Kidney tubule cell (primary cell): ENCODE measurements around the gene GRIFIN.

ENCODE experiments used
- DNase-seq: peaks from one replicate; pipeline ENCODE4 v3.0.0-alpha.2; 2018; ENCODE audit warnings: low spot score

GRIFIN gene, protein sequence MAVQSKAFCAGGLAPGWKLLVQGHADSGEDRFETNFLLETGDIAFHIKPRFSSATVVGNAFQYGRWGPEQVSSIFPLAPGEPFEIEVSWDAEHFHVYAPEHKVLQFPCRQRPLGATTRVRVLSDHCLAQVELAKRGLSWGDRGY

DNA sequence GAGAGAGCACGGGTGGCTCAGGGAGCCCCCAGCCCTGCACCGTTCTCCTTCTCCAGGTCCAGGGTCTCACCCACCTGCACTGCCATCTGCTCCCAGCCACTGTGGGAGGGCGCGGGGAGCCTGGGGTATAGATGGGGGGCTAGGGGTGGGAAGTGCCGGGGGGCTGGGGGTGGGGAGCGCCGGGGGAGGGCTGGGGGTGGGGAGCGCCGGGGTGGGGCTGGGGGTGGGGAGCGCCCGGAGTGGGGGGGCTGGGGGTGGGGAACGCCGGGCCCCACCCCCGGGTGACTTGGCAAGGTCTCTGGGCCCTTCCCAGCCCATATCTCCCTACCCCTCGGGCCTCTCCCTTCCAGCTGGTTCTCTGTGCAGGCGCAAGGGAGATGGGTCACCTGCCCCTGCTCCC is at the start of gene GRIFIN:
Gene GRIFIN, minus strand, starts transcription at position 101 of the 400 bp plus-strand sequence. Its CDS starts 15 bp downstream, at position 86.
- DNase-seq = no peak

- DNase-seq = no peak
Observed at GRCh38 chr7:2524808-2525657, 48.8 kb upstream of the GRIFIN start.

GRCh38 chr7:2523941-2524807 is 48.0 kb upstream of the GRIFIN start:
- DNase-seq = peak; percentile 88

DNA sequence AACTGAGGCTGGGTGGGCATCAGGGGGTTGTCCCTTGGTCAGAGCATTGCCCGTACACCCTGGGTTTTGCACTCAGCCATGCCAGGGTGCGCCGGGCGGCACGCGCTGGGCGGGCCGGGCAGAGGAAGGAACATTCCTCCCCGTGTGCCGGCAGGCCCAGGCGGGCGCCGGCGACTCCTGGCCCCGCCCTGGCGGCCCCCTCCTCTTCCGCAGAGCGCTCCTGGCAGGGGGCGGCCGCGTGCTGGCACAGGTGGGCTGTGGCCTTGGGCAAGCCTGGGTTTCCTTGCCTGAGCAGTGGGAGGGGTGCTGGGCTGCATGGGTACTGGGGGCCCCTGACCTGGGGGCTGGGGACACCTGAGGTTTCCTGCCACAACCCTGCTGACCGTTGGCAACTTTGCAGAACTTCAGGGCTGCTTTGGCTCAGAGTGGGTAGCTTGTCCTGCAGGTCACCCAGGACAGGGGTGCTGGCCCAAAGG is 47.3 kb upstream of the GRIFIN start:
- DNase-seq = peak; percentile 54

GRCh38 chr7:2522780-2523433 is 46.7 kb upstream of the GRIFIN start:
- peak; percentile 81 for DNase-seq

DNA sequence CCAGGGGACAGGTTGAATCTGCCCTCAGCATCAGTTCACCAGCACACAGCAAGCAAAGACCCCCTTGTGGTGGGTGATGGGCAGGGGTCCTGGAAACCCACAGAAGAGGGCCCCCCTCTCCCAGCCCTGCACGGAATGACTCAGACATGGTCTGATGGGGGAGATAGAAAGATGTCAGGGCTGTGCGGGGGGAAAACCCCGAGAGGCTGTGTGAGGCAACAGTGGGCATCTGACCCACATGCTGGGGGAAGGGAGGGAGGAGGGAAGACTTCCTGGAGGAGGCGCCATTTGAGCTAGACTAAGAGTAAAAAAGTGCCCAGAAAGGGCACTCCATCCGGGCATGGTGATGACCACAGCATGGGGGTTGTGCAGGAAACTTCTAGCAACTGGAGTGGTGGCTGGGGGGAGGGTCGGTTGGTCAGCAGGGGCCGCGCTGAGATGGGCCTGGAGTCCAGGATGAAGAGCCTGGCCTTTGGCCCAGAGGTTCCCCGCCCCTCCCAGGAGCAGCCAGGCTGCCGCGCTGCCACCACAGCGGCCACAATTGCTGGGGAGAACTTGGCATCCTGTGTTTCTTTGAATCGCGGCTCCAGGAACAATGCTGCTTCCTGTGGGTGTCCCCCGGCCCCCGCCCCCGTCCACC is 45.9 kb upstream of the GRIFIN start:
- peak; percentile 82 for DNase-seq

DNA sequence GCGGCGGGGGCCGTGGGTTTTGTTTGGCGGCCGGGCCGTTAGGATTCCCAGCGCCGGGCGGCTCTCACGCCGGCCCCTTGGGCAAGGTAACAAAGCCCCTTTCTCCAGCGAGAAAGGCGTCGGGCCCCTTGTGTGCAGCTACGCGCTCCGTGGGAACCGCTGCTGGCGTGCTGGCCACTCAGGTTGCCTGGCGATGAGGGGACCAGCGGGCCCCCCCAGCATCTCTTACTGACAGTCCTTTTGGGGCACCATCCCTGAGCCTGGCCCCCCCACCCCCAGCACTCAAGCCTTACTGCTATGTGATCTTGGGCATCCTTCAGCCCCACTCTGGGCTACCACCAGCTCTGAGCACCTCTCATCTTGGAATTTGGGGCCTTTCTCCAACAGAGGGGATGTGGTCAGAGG is 45.1 kb upstream of the GRIFIN start:
- no peak for DNase-seq

DNA sequence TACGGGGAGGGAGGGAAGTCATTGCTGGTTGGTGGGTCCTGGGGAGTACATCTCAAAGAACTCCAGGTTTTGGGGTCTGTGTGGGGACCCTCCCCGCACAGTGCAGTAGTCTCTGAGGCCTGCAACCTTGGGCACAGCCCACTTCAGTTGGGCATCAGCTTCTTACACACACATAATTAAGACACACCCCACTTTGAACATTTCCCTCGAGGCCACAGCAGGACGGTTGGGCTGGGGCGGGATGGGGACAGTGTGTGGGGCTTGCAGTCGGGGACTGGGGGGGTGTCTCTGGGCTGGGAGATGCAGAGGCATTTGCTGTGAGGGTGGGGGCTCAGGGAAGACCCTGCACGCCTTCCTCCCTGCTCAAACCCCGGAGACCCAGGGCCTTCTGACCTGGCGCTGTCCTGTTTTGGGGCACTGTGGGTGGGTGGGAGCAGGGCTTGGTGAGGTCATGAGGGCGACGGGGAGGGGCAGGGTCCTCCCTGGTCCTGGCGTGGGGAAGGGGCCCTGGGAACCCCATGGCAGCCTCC is 44.6 kb upstream of the GRIFIN start:
- no peak for DNase-seq

GRCh38 chr7:2520131-2520760 is 44.0 kb upstream of the GRIFIN start:
- DNase-seq = peak; percentile 37

DNA sequence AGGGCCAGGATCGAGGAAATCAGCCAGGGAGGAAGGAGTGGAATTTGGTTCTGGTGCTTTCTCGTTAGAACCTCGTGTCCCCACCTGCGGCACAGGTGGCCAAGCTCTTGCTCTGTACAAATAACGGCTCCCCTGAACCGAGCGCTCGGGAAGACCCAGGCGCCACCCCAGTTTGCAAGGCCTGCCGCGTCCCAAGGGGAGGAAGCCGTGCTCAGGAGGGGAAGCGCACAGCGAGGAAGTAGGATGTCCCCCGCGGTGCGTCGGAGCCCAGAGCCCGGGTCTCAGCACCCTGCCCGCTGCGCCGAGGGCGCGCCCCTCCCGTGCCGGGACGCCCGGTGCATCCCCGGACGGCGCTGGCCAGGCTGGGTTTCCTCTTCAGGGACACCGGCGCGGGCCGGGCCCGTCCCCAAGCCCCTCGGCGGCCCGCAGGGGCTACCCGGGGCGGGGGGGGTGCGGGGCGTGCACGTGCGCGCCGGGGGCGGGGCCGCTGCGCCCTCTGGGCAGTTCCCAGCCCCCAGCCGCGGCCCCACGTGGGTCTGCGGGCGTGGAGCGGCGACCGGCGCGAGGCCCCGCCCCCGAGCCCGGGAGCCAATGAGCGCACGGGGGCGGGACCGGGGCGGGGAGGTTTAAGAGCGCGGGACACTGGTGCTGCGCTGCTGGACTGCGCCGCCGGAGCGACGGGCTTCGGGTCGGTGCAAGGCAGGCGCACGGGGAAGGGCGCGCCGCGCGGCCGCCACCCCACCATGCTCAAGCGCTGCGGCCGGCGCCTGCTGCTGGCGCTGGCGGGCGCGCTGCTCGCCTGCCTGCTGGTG is 43.1 kb upstream of the GRIFIN start, which contains the start of gene LFNG:
Gene LFNG, plus strand, starts transcription at position 656 of the 812 bp plus-strand sequence. Its CDS starts 88 bp downstream, at position 744.
- DNase-seq = peak; percentile 93

DNA sequence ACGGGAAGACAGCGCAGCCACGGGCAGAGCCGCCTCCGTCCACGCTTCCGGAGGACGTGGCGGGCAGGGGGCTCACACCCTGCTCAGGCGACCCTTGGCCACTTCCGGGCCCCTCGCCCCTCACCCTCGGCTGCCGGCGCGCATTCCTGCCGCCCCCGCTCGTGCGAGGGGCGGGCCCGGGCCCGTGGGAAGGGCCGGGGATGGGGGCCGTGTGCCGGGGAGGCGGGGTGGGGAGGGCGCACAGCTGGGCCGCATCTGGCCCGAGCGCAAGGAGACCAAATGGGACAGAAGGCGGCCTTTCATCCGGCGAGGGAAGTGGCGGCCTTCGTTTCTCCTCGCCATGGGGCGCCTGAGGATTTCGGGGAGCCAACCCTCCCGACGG is 42.5 kb upstream of the GRIFIN start:
- no peak for DNase-seq

- DNase-seq = no peak
Observed at GRCh38 chr7:2517678-2518507, 41.7 kb upstream of the GRIFIN start.

GRCh38 chr7:2517026-2517425 is 40.8 kb upstream of the GRIFIN start:
- DNase-seq = peak; percentile 96

GRCh38 chr7:2516194-2516555 is 40.0 kb upstream of the GRIFIN start:
- DNase-seq = peak; percentile 97

DNA sequence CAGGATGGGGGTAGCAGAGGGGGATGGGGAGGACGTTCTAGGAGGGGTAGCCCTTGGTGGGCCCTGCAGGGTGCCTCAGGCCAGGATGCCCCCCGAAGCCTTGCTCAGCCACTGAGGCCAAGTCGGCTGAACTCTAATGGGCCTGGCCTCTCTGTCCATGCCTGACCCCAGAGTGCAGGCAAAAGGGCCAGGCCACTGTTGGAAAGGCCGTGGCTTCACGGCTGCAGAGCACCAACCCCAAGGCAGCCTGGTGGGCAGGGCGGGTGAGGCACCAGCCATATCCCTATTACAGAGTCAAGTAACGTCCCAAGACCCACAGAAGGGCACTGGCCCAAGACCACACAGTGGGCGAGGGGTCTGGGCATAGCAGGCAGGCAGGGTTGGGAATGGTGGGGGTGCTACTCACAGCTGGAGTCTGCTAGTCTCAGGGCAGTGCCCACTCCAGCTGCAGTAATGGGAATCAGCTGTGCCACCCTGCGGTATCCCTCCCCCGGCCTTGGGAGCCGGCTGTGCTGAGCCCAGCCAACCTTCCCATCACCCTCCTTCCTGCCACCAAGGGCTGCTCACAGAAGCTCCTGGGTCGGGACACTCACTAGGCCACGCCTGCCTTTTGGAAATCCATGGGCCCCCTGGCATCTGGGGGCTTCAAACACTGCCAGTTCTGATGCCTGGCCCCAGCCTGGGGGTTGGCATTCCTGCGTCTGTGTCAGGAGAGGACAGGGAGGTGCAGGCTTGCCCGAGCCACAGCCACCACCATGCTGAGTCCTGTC is 39.4 kb upstream of the GRIFIN start:
- DNase-seq = no peak

DNA sequence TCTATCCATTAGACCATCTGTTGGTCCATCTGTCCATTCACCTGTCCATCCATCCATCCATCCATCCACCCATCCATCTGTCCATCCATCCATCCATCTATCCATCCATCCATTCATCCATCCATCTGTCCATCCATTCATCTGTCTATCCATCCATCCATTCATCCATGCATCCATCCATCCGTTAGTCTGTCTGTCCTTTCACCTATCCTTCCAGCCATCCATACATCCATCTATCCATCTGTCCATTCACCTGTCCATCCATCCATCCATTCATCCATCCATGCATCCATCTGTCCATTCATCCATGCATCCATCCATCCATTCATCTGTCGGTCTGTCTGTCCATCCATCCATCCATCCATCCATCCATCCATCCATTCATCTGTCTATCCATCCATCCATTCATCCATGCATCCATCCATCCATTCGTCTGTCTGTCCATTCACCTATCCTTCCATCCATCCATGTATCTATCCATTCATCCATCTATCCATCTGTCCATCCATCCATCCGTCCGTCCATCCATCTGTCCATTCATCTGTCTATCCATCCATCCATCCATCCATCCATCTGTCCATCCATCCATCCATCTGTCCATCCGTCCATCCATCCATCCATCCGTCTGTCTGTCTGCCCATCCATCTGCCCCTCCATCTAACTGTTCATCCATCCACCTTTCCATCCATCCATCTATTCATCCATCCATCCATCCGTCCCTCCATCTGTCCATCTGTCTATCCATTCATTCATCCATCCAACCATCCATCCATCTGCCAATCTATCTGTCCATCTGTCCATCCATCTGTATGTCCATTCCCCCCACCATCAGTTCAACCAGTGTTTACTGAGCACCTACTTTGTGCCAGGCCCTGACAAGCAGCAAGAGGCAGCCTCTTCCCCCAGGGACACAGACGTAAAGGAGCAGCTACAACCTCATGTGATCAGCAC is 38.5 kb upstream of the GRIFIN start:
- no peak for DNase-seq

DNA sequence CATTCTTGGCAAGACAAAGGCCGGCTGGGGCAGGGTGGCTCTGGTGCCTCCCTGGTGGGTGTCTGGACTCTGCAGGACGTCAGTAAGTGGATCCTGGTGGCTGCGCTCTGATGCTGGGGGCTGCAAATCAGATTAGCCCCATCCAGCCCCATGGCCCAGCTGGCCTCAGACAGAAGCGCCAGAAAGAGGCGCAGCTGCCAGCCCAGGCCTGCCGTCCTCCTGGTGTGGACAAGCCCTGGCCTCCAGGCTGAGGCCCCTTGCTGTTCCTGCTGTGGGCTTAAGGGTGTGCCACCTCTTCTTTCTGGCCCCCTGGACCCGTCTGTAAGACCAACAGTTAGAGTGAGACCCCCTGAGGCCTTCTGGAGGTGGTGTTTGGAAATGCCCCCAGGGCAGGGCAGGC is 37.5 kb upstream of the GRIFIN start:
- DNase-seq = no peak
